GM19025 (cell line): Measurements from ENCODE around the gene MEDAG.
A peak's percentile ranks its signal among the peaks of the same experiment; 100 is the strongest.

Experiments
- ATAC-seq: cut with Tn5 transposase; IDR thresholded peaks from one replicate; pipeline ENCODE4 v1.9.1; 2021; ENCODE audit warnings: mild to moderate bottlenecking, low read depth, moderate library complexity; ENCODE audit not compliant: unreplicated experiment

MEDAG gene

GRCh38 chr13:30905932-30906383 is at the start of gene MEDAG:
Gene MEDAG (plus strand): TSS chr13:30906271. CDS start chr13:30906516, 245 bp downstream.
- ATAC-seq: no peak

DNA sequence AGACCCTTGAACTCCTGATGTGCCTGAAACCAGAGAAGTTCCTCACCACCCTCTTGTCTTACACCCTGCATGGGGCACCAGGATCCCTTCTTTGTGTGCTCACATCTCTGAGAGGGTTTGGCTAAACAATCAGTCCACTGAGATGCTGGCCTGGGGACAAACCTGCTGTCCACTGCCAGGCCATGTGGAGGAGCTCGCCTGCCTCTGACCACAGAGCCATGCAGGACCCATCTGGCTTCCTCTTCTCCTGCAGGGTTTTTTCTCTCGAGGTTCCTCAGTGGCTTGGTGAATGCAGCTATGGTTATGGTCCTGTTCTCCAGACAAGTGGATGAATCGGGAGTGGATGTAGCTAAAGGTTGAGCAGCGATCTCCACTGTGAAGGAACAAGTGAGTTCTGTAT is 49.1 kb upstream of the MEDAG start:
- no peak for ATAC-seq

- ATAC-seq: no peak
Observed at GRCh38 chr13:30857636-30858035, 48.4 kb upstream of the MEDAG start.

DNA sequence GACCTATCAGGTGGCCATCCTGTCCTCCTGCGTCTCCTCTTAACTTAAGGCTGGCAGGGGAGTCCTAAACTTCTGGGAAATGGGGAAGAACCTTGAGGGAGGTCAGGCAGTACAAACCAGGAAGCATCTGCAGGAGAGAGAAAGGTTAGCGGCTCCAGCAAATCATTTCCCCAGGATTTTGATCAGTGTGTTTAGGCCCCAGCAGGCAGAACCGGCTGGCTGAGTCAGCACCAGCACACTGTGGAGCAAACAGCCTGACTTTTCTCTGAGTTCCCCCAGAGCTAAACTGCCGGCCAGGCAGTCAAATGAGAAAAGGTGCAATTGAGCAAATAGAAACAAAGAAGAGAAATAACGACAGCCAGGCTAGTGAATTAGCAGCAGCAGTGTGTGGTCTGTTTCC is 46.7 kb upstream of the MEDAG start:
- no peak for ATAC-seq

- no peak for ATAC-seq
Observed at GRCh38 chr13:30861163-30861562, 44.9 kb upstream of the MEDAG start.

DNA sequence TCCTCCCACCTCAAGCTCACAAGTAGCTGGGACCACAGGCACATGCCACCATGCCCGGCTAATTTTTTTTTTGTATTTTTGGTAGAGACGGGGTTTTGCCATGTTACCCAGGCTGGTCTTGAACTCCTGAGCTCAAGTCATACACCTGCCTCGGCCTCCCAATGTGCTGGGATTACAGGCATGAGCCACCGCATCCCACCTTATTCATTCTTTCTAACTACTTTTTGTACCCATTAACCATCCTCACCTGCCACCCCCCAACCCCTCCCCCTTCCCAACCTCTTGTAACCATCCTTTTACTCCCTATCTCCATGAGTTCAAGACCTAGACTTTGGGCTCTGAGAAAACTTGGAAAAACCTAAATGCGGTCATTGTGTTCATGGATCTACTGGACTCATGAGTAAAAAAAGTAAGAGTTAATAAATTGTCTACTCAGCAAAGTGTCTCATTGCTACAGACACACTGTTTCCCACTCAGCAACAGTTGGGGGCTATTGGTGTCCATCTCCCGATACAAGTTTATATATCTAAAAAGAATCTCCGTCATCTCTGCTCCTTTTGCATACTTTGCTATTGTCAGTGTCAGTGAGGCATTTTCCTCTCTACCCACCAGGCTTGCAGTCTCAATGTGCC is 44.1 kb upstream of the MEDAG start:
- ATAC-seq: no peak

DNA sequence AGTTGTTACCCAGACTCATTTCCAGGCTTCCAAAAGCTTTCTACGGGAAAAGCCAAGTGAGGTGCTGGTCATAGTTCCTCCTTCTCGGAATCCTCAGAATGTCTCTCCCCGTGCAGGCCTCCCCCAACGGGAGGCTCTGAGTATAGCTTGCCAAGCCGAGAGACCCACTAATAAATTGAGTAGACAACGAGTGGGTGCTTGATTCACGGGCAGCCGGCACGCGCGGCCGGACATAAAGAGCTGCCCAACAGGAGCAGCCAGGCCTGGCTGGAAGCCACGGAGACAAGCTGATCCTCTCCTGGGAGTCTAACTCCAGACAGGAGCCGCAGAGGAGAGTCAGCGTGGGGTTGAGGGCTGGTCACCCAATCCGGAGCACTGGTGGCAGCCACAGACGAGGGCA is 43.4 kb upstream of the MEDAG start:
- no peak for ATAC-seq

- no peak for ATAC-seq
Observed at GRCh38 chr13:30863231-30863630, 42.8 kb upstream of the MEDAG start.

GRCh38 chr13:30863796-30864195 is 42.3 kb upstream of the MEDAG start:
- no peak for ATAC-seq

- no peak for ATAC-seq
Observed at GRCh38 chr13:30864433-30865122, 41.5 kb upstream of the MEDAG start.

GRCh38 chr13:30865123-30866049 is 40.7 kb upstream of the MEDAG start:
- ATAC-seq: peak; percentile 81

GRCh38 chr13:30866677-30867076 is 39.4 kb upstream of the MEDAG start:
- ATAC-seq: no peak

GRCh38 chr13:30867089-30867669 is 38.9 kb upstream of the MEDAG start:
- ATAC-seq: no peak

DNA sequence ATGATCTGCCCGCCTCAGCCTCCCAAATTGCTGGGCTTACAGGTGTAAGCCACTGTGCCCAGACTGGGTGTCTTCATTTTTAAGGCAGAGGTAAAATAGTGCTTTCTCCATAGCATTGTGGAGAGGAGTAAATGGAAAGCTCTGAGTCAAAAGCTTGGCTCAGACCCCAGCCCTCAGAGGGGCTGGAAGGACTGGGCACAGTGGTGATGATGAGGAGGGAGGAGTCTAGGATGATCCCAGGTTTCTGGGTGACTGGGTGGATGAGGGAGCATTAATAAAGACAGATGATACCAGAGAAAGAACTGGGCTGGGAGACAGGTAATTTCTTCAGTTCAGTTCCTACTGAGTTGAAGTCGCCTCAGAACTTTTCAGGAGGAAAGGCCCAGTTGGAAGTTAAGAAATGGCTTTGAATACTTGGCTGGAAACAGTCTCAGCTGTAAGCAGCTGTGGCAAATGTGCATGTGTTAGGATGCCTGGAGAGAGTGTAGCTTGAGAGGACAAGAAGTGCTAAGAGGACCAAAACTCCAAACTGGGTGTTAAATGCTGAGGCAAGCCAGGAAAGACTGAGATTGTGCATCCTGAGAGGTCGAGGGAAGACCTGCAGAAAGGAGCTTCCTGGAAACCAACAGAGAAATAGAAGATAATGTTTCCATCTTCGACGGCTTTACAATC is 37.1 kb upstream of the MEDAG start:
- ATAC-seq: no peak

DNA sequence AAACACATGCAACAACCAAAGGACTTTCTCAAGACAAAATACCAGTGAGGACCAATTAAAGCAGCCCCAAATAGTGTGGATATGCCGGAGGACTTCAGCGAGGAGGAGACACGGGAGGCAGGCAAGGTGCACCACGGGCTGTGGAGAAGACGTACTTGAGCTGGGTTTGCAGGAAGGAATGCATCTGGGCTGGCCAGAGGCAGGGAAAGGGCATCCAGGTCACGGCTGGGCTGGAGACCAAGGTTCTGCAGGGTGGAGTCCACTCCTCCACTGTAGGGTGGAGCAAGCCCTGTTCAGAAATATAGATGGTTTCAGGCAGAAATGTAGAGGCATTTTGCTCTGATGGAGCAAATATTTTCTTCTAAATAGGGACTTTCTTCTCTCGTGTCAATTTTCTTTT is 36.6 kb upstream of the MEDAG start:
- no peak for ATAC-seq

- ATAC-seq: no peak
Observed at GRCh38 chr13:30870049-30870884, 35.8 kb upstream of the MEDAG start.

- no peak for ATAC-seq
Observed at GRCh38 chr13:30870916-30871587, 35.0 kb upstream of the MEDAG start.

DNA sequence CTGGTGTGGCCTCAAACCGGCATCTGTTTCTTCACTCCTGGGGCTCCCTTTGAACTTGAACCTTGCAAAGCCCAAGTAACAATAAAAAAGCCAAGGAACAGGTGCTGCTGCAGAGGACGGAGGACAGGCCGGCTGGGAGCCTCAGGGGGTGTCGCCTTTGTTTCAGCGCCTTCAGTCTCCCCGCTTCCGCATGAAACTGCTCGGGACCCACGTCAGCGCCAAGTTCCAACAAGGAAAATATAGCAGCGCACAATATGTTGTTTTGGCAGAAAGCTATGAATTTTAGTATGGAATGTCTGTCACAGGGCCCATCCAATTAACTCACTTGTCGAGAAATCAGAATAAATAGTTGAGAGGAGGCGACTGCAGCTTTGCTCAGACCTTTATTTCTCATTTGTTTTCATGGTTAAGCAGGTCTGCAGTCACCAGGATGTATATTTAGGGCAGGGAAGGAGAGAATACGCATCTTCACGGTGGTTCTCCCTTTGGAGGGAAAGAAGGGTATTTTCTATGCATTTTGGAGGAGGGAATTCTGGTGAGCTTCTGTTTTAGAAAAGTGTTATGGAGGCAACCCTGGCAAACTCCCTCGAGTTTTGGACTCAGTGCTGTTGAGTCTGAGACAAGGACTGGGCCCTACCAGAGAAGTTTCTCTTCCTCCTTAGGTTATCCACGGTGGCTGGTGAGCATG is 34.3 kb upstream of the MEDAG start:
- no peak for ATAC-seq
